LHCN-M2 (cell line): ENCODE results near the gene SEH1L. TPM values are rescaled to one million over a fixed set of nuclear protein-coding genes. Genes with fewer than 3 reads are reported as not detected.
"Not testable (repeated sequence)": the region's sequence is repeated elsewhere in the genome, so short reads cannot be mapped to it uniquely, and the experiment has no call there.

Experiments
- DNase-seq: peaks from one replicate; pipeline ENCODE4 v3.0.0-alpha.2; 2012; ENCODE audit warnings: low read depth
- total RNA-seq: library from RNA; depleted of rRNA; stranded (reverse); fragments of >200 nt; gene quantifications from 2 replicates; pipeline ENCODE4 v1.2.3, GENCODE V29; 2014

SEH1L gene
- total RNA-seq, 1 experiment from 2014 or later, result 36.3 TPM

DNA sequence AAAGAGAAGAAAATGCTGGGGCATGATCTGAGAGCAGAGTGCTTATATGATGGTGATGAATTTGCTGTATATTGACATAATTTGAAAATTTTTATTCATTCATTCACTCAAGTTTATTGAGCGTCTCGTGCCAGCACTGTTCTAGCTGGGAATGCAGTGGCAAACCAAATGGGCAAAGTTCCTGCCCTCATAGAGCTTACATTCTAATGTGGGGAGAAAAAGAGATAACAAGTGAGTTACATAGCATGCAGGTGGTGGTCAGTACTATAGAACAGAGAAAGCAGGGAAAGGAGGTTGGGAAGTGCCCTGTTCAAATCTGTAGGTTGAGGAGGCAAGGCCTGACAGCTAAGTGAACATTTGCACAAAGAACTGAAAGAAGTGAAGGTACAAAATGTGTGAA lies 47.6 kb downstream of the SEH1L start:
- no peak for DNase-seq

DNA sequence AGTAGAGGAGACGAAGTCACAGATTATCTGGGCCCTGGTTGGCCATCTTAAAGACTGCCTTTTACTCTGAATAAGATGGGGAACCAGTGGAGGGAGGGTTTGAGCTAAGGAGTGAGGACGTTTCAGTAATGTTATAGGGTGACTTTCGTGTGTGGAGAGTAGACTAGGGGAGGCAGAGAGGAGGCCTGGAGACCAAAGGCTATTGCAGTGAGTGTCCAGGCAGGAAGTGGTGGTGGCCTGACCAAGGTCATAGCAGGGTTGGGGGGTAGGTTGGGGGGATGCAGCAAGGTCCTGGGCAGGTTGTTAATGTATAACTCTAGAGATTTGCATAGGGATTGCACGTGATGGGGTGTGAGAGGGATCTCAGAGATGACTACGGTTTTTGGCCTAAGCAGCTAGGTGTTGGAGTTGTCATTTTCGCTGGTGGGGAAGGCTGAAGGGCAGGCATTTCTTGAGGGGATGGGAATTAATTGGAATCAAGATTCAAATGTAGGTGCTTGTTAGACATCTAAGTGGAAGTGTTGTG lies 48.2 kb downstream of the SEH1L start:
- DNase-seq, result no peak

DNA sequence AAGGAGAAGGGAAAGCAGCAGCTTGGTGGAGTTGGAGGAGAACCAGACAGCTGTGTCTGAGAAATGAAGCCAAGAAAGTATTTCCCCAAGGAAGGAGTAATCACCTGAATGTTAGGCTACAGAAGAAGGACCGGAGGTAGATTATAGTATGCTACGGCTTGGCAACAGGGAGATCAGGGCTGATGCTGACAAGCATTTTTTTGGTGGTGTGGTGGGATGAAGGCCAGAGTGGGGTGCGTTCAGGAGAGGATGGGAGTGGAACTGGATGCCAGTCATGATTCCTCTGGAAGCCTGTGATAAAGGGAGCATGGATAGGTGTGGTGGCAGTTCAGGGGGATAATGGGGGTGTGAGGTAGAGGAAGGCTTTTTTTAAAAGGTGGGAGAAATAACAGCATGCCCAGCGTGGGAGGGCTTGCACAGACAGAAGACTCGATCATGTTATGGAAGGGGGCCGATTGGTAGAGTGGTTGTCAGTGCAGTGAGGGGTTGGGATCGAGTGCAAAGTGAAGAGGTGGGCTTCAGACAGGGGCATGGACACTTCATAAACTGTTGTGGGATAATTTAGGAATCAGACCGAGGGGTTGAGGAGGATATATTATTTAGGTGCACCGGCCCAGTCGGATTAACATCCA lies 49.0 kb downstream of the SEH1L start:
- DNase-seq, result no peak

DNA sequence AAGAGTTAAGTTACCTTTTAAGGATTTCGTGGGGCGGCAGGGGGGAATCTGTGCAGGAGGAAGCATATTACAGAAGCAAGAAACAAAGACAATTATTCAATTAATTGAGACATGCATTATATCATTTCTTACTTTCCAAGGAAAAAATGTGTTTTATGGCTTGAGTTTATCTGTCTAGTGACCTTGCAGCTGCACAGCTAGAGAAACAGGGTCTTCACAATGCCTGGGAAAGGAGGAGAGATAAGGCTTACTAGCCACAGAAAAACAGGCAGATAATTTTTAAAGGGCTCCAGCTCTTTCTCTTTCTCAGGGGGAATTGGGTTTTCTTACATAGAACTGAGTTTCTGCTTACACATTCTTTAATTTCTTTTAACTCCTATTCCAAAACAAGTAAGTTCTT lies 49.5 kb downstream of the SEH1L start:
- not testable (repeated sequence) for DNase-seq

- no peak for DNase-seq
Measured at GRCh38 chr18:12998332-12999060, 50.7 kb downstream of the SEH1L start.

DNA sequence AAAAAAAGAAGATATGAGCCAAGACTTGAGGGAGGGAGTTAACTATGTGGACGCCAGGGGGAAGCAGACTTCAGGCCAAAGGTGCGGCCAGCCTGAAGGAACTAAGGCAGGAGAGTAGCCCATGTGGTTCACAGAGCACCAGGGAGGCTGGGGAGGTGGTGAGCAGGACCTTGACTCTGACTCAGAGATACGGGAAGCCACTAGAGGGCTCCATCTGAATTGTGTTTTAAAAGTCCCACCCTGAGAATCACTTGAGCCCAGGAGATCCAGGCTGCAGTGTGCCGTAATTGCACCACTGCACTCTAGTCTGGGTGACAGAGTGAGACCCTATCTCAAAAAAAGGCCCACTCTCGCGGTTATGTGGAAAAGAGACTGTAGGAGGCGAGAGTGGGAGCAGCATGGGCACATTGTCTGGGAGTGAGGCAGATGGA lies 55.7 kb downstream of the SEH1L start:
- DNase-seq, result peak; percentile 50

DNA sequence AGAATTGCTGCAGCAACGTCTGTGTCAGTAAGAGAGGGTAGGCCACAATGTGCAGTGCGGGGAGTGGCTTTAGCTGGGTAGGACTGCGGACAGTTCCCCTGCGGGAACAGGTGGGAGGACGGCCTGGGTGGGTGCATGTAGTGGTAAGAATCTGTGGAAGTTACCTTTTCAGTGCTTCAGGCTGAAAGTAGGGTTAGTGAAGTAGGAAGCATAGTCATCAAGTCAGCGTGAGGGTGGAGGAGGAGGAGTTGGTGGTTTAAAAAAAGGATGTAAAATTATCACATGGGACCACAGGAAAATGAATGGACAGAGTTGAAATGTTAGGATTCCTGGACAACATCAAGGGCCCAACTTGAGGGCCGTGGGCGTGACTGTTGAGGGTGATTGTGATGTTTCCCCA lies 56.6 kb downstream of the SEH1L start:
- no peak for DNase-seq

- DNase-seq, result no peak
Measured at GRCh38 chr18:13005289-13005688, 57.5 kb downstream of the SEH1L start.

- DNase-seq, result peak; percentile 65
Measured at GRCh38 chr18:13006531-13007247, 58.9 kb downstream of the SEH1L start.

GRCh38 chr18:13007248-13007560 lies 59.4 kb downstream of the SEH1L start:
- DNase-seq, result peak; percentile 51

GRCh38 chr18:13011719-13012118 lies 63.9 kb downstream of the SEH1L start:
- DNase-seq, result no peak

GRCh38 chr18:13014232-13014631 lies 66.4 kb downstream of the SEH1L start:
- no peak for DNase-seq

DNA sequence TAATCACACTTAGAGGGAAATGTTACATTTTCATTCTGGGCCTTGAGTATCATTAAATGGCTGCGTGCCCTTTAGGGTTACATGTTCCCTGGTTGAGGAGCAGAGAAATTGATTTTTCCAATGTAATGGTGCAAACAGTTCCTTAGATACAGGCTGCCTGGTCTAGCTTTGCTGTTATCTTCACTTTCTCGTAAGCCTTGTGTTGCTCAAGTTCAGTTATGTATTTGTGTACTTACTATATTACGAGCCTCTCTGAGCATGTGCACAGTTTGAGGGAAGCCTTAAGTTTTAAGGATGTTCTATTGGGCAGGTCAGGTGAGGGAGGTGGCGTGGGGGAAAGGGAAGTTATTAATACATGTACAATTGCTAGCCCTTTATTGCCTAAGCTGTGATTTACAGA lies 67.0 kb downstream of the SEH1L start:
- DNase-seq, result no peak

- DNase-seq, result no peak
Measured at GRCh38 chr18:13017247-13017875, 69.5 kb downstream of the SEH1L start.

GRCh38 chr18:13018374-13018773 lies 70.6 kb downstream of the SEH1L start:
- no peak for DNase-seq

- peak; percentile 18 for DNase-seq
Measured at GRCh38 chr18:13019301-13019700, 71.5 kb downstream of the SEH1L start.

- DNase-seq, result no peak
Measured at GRCh38 chr18:13022644-13023043, 74.8 kb downstream of the SEH1L start.

- no peak for DNase-seq
Measured at GRCh38 chr18:13025233-13025632, 77.4 kb downstream of the SEH1L start.

- DNase-seq, result peak; percentile 6
Measured at GRCh38 chr18:13026583-13027270, 78.9 kb downstream of the SEH1L start.

- no peak for DNase-seq
Measured at GRCh38 chr18:13028869-13029268, 81.1 kb downstream of the SEH1L start.

DNA sequence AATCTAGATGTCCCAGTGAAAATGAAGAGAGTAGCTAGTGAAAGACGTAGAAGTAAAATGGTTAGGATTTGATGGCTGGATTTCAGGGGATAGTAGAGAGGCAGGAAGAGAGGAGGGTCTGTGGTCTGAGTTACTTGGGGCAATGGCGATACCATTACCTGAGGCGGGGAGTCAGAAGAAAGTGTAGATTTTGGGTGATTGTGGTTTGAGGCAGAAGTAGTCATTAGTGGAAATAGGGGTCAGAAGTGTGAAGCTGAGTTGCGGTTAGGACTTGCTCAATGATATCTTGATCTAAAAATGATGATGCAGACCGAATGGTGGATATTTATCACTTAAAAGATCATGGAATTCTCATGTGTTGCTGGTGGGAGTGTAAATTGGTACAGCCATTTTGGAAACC lies 84.4 kb downstream of the SEH1L start:
- DNase-seq, result no peak
